K562 (cell line): ENCODE results near the gene UBAC2. TPM values are rescaled to one million over a fixed set of nuclear protein-coding genes. Genes with fewer than 3 reads are reported as not detected.

ENCODE experiments used
- ATAC-seq: fragments of 200-7000 bp; cut with Tn5 transposase; 3 replicates; pipeline ENCODE4 v1.9.1; 2020; ENCODE audit warnings: moderate library complexity
- BruUV-seq: library from RNA; stranded (reverse); fragments of 400-500 nt; replicated peaks from 2 replicates; lab custom pipeline; 2021; lab: Mats Ljungman, UMichigan
- CTCF ChIA-PET: fragments of 300-600 bp; formaldehyde crosslinking; extraction: SDS; loops from one replicate; lab custom pipeline; 2021; ENCODE audit warnings: low intra/inter-chr PET ratio; lab: Yijun Ruan, JAX
- POLR2A ChIA-PET: fragments of 300-600, 350-650 bp; sonication (Branson Sonifier 250); formaldehyde crosslinking; extraction: SDS; loops from one replicate; lab custom pipeline; 2021; ENCODE audit warnings: antibody characterized with exemption, inconsistent platforms; lab: Yijun Ruan, JAX
- DNase-seq, 4 experiments: peaks; one replicate each; pipeline versions ENCODE4 v3.0.0 to v3.0.0-alpha.2; 2011 to 2018; ENCODE audit warnings: low spot score in 3 of 4, mixed read lengths in 3 of 4; ENCODE audit errors: extremely low read depth in 1 of 4
- FAIRE-seq: peaks from 2 replicates; lab custom pipeline; 2011; peaks lifted over from hg19 to GRCh38; lab: Jason Lieb, UNC
- H2AFZ ChIP-seq: 2 replicates; pipeline ENCODE4 v1.6.0; 2011; ENCODE audit warnings: low read depth, low read length, control low read depth, inconsistent platforms
- H3K27ac ChIP-seq: fragments of 200-600 bp; 3 replicates; pipeline ENCODE4 v1.8.0; 2011; ENCODE audit warnings: low read depth, mild to moderate bottlenecking, control low read depth, inconsistent platforms, low read length, moderate library complexity, mixed read lengths; ENCODE audit errors: extremely low read depth
- H3K27me3 ChIP-seq, 2 experiments: fragments of 300-600 bp in 1 of 2; 2 replicates in 1 of 2; 3 replicates in 1 of 2; pipeline versions ENCODE4 v1.6.0 to v1.8.0; 2011; ENCODE audit warnings: inconsistent platforms in 2 of 2, low read length in 2 of 2, mild to moderate bottlenecking in 1 of 2, mixed read lengths in 1 of 2, moderate library complexity in 1 of 2; ENCODE audit not compliant: control insufficient read depth in 2 of 2, insufficient read depth in 2 of 2
- H3K36me3 ChIP-seq: fragments of 300-600 bp; 3 replicates; pipeline ENCODE4 v1.8.0; 2011; ENCODE audit warnings: mild to moderate bottlenecking, low read length, inconsistent platforms; ENCODE audit not compliant: control insufficient read depth, insufficient read depth
- H3K4me1 ChIP-seq, 2 experiments: fragments of 200-600 bp in 1 of 2; replicated peaks in 1 of 2; 2 replicates in 1 of 2; 3 replicates in 1 of 2; pipeline versions ENCODE4 v1.5.1 to v1.8.0; 2011; ENCODE audit warnings: inconsistent platforms in 2 of 2, low read length in 2 of 2, mild to moderate bottlenecking in 1 of 2, mixed read lengths in 1 of 2, moderate library complexity in 1 of 2; ENCODE audit not compliant: control insufficient read depth in 2 of 2, insufficient read depth in 2 of 2
- H3K4me2 ChIP-seq: 2 replicates; pipeline ENCODE4 v1.6.1; 2011; ENCODE audit warnings: low read length, control low read depth, inconsistent platforms, mixed read lengths; ENCODE audit not compliant: insufficient read depth
- H3K4me3 ChIP-seq: fragments of 200-600 bp; sonication (generic), shearing (Covaris generic); 2 replicates; pipeline ENCODE4 v1.5.1; 2016; ENCODE audit warnings: control low read depth, inconsistent platforms
- H3K79me2 ChIP-seq: fragments of 200-600 bp; 3 replicates; pipeline ENCODE4 v1.8.0; 2011; ENCODE audit warnings: low read length, inconsistent platforms; ENCODE audit not compliant: control insufficient read depth, insufficient read depth
- H3K9ac ChIP-seq, 2 experiments: 2 replicates each; pipeline versions ENCODE4 v1.6.0 to v1.6.1; 2011; ENCODE audit warnings: low read depth in 2 of 2, low read length in 2 of 2, control low read depth in 1 of 2, inconsistent platforms in 1 of 2, mild to moderate bottlenecking in 1 of 2, mixed read lengths in 1 of 2; ENCODE audit not compliant: insufficient read depth in 1 of 2
- H3K9me1 ChIP-seq: one replicate; pipeline ENCODE4 v1.6.0; 2011; ENCODE audit warnings: inconsistent platforms, mild to moderate bottlenecking, low read length, moderate library complexity; ENCODE audit not compliant: control insufficient read depth, insufficient read depth
- H3K9me3 ChIP-seq: replicated peaks from 2 replicates; pipeline ENCODE4 v1.5.1; 2011; ENCODE audit warnings: low read depth, low read length, inconsistent platforms; ENCODE audit not compliant: control insufficient read depth, insufficient read depth
- H4K20me1 ChIP-seq: replicated peaks from 2 replicates; pipeline ENCODE4 v1.6.1; 2011; ENCODE audit warnings: low read length, inconsistent platforms, mixed read lengths; ENCODE audit not compliant: control insufficient read depth, insufficient read depth
- BHLHE40 ChIP-seq: IDR thresholded peaks from 2 replicates; pipeline ENCODE4 v1.6.1; 2011; ENCODE audit warnings: low read length, improper control_type of control experiment
- CCAR2 ChIP-seq: fragments of 200-400 bp; formaldehyde crosslinking; IDR thresholded peaks from 2 replicates; pipeline ENCODE4 v1.6.1; 2017; ENCODE audit warnings: mild to moderate bottlenecking, low read depth, low read length
- DIDO1 ChIP-seq: fragments of 450-650 bp; IDR thresholded peaks from 2 replicates; pipeline ENCODE4 v1.6.1; 2016; ENCODE audit warnings: low read depth, missing biosample characterization, missing genetic modification characterization
- HINFP ChIP-seq: fragments of 450-650 bp; conservative IDR thresholded peaks from 2 replicates; pipeline ENCODE4 v1.6.1; 2016; ENCODE audit warnings: missing genetic modification characterization, low read depth, mild to moderate bottlenecking, control low read depth, missing compliant biosample characterization
- IFI16 ChIP-seq: fragments of 250-450 bp; sonication (Bioruptor Pico); IDR thresholded peaks from 2 replicates; pipeline ENCODE4 v2.1.2; 2022; ENCODE audit warnings: mild to moderate bottlenecking, inconsistent platforms
- NR4A1 ChIP-seq, 2 experiments: fragments of 250-450 bp in 1 of 2; fragments of 450-650 bp in 1 of 2; sonication (Bioruptor Pico) in 1 of 2; IDR thresholded peaks; 2 replicates each; pipeline versions ENCODE4 v1.4.0 to v1.6.1; 2016 to 2020; ENCODE audit warnings: mild to moderate bottlenecking in 2 of 2, missing compliant biosample characterization in 1 of 2, missing genetic modification characterization in 1 of 2, moderate library complexity in 1 of 2
- SP1 ChIP-seq: sonication (generic); formaldehyde crosslinking; IDR thresholded peaks from 2 replicates; pipeline ENCODE4 v1.8.1; 2022; ENCODE audit warnings: mild to moderate bottlenecking, missing genetic modification reagents
- TCFL5 ChIP-seq: fragments of 250-450 bp; sonication (Bioruptor Pico); conservative IDR thresholded peaks from 2 replicates; pipeline ENCODE4 v1.6.1; 2021; ENCODE audit warnings: mild to moderate bottlenecking, moderate library complexity, matching md5 sums
- YBX1 ChIP-seq: fragments of 450-650 bp; IDR thresholded peaks from 2 replicates; pipeline ENCODE4 v1.7.1; 2016; ENCODE audit warnings: mild to moderate bottlenecking
- ZBTB7A ChIP-seq: IDR thresholded peaks from 2 replicates; pipeline ENCODE4 v1.6.1; 2011; ENCODE audit warnings: low read depth, mild to moderate bottlenecking, low read length, moderate library complexity, borderline replicate concordance; ENCODE audit not compliant: control insufficient read depth
- ZC3H8 ChIP-seq: fragments of 450-650 bp; IDR thresholded peaks from 2 replicates; pipeline ENCODE4 v1.6.1; 2017
- ZNF41 ChIP-seq: fragments of 250-450 bp; sonication (Bioruptor Pico); conservative IDR thresholded peaks from 2 replicates; pipeline ENCODE4 v1.4.0; 2020; ENCODE audit warnings: mild to moderate bottlenecking
- WGBS: fragments of 100-300 bp; shearing (Covaris generic); methylation state at CpG from one replicate; pipeline ENCODE4 v1.1.6; 2016; ENCODE audit warnings: low coverage, mixed read lengths; ENCODE audit not compliant: insufficient coverage; ENCODE audit errors: missing lambda C conversion rate; 5-methylcytosine and 5-hydroxymethylcytosine counted together
- in situ Hi-C: fragments of 300-500 bp; cut with MboI; formaldehyde crosslinking; loops from 4 replicates; pipeline ENCODE4 v1.15.0; 2018; ENCODE audit warnings: inconsistent platforms, mixed read lengths
- intact Hi-C: fragments of 100-400 bp; cut with micrococcal nuclease; formaldehyde crosslinking; loops from 2 replicates; pipeline ENCODE4 v1.14.2; 2022
- polyA plus RNA-seq, 8 experiments: library from polyadenylated mRNA; depleted of rRNA in 4 of 8; stranded (reverse) in 5 of 8; unstranded in 3 of 8; fragments of >200 nt; fragmentation: Nextera tagmentation in 2 of 8; fragmentation: Illumina TruSeq in 1 of 8; extraction: Ambion mirVana in 2 of 8; extraction: Trizol in 1 of 8; gene quantifications; 2 replicates each; pipeline versions ENCODE4 v1.2.1 to v1.2.3, GENCODE V29; 2011 to 2014; ENCODE audit warnings: inconsistent platforms in 1 of 8, missing spikeins in 1 of 8
- total RNA-seq, 7 experiments: library from RNA; depleted of rRNA in 6 of 7; stranded (reverse); fragments of >200 nt in 6 of 7; fragmentation: Illumina TruSeq in 2 of 7; extraction: Trizol in 2 of 7; gene quantifications; 2 replicates each; pipeline versions ENCODE4 v1.2.1 to v1.2.3, GENCODE V29; 2011 to 2021; ENCODE audit warnings: low replicate concordance in 1 of 7

UBAC2 gene
- total and polyA plus RNA-seq, 9 of the 15 experiments (the other 6 are each of a cell fraction or from before 2014, with no cell fraction given), result 6.0 to 84.1 (median 32.3) TPM

DNA sequence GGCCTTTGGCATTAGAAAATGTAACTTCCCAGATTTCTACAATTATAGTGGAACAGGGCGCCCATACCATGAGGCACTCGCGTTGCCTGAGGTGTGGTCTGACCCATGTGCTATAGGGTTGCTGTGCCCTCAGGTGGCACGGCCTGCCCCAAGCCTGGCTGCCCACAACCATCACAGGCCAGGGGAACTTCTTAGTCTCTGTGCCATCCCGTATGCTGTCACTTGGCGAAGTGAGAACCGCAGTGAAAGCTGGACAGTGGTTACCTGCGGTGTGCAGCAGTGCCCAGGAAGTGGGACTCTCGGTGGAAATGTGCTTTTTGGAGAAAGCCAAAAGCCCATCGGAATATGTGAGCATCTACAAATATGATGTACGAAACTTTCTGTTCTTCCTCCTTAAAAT is 194.8 kb downstream of the UBAC2 start:
- intact Hi-C loops (no loop called here), in situ Hi-C loops (no loop called here)
- ATAC-seq (no peak), DNase-seq (no peak), FAIRE-seq (no peak)
- BruUV-seq, result no TSS peak
- no peak for TF ChIP-seq ZC3H8
- no peak for TF ChIP-seq ZBTB7A
- TF ChIP-seq CCAR2, result no peak
- TF ChIP-seq IFI16 (CRISPR knock-in tag), result no peak
- no peak for TF ChIP-seq NR4A1 (CRISPR knock-in tag; IDR thresholded peaks at IDR 0.05)
- no peak for TF ChIP-seq NR4A1 (tag; IDR thresholded peaks at IDR 0.05)
- no peak for TF ChIP-seq SP1 (CRISPR knock-in tag)
- no peak for TF ChIP-seq HINFP (tag)
- TF ChIP-seq TCFL5 (CRISPR knock-in tag), result no peak
- TF ChIP-seq DIDO1 (tag), result no peak
- TF ChIP-seq BHLHE40, result no peak
- TF ChIP-seq ZNF41 (CRISPR knock-in tag), result no peak
- TF ChIP-seq YBX1, result no peak
- H3K9me1 ChIP-seq, result no peaks in the 10 kb centered on the region
- no peaks in the 10 kb centered on the region for H3K79me2 ChIP-seq
- H3K36me3 ChIP-seq, result no peaks in the 10 kb centered on the region
- 0 out of 5 replicates have a peak, but pooled peaks cover 0 to 7% of the 10 kb centered on the region in 2 experiments for H3K27me3 ChIP-seq
- WGBS, result 65% methylated on average over 11 of the region's 11 CpGs
- ChIA-PET POLR2A (interaction anchor here (1.5 kb wide), 1 partner anchor 10 kb away, joined by 3 read pairs; no protein-coding TSS in a partner anchor), CTCF (no interaction called here)
- no peaks in the 10 kb centered on the region for H4K20me1 ChIP-seq
- no peaks in the 10 kb centered on the region; a peak in 1 of 5 replicates for H3K4me1 ChIP-seq
- no peak overlapping the region for H3K27ac ChIP-seq
- no peak overlapping the region for H3K4me3 ChIP-seq
- no peaks in the 10 kb centered on the region for H3K9me3 ChIP-seq
- no peak overlapping the region for H3K4me2 ChIP-seq
- 0 out of 4 replicates have a peak overlapping the region, but pooled peaks of 1 of the 2 experiments have one; percentile 26 for H3K9ac ChIP-seq
- no peak overlapping the region for H2AFZ ChIP-seq
